ENCODE data around the gene KNSTRN. TPM values are rescaled to one million over a fixed set of nuclear protein-coding genes. Genes with fewer than 3 reads are reported as not detected.

The KNSTRN gene
- total RNA-seq, 1 donor from 2014 or later: 31.1 TPM

DNA sequence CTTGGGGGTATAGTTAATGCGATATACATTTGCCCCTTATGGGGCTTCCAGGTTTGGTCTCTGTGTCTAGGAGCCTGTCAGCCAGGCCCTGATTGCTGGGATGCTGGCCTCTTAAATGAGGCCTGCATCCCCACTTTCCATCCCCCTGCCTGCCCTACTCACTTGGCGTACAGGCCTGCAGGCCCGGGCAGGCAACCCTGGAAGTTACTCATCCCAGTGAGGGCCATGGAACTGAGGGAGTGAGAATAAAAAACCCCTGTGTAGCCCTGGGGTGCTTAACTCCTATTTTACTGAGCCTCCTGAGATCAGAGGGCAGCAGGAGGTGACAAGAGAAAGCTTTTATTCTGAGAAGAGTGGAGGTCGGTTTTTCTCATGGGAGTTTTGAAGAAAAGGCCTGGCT lies 22.5 kb upstream of the KNSTRN start:
- Mint-ChIP-seq H3K4me3 (no peak overlapping the region), H3K27ac (no peak overlapping the region), H3K36me3 (no peaks in the 10 kb centered on the region), H3K9me3 (no peaks in the 10 kb centered on the region), H3K27me3 (ENCODE audit: low read depth) (peaks cover 72% of the 10 kb centered on the region), H3K4me1 (peaks cover 3% of the 10 kb centered on the region)
- no peak for DNase-seq (ENCODE audit: low spot score in 2 of 2, unreplicated experiment in 2 of 2)
- TF ChIP-seq, protein P1, sequence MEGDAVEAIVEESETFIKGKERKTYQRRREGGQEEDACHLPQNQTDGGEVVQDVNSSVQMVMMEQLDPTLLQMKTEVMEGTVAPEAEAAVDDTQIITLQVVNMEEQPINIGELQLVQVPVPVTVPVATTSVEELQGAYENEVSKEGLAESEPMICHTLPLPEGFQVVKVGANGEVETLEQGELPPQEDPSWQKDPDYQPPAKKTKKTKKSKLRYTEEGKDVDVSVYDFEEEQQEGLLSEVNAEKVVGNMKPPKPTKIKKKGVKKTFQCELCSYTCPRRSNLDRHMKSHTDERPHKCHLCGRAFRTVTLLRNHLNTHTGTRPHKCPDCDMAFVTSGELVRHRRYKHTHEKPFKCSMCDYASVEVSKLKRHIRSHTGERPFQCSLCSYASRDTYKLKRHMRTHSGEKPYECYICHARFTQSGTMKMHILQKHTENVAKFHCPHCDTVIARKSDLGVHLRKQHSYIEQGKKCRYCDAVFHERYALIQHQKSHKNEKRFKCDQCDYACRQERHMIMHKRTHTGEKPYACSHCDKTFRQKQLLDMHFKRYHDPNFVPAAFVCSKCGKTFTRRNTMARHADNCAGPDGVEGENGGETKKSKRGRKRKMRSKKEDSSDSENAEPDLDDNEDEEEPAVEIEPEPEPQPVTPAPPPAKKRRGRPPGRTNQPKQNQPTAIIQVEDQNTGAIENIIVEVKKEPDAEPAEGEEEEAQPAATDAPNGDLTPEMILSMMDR (IDR thresholded peaks at IDR 0.05; ENCODE audit: unreplicated experiment): no peak

DNA sequence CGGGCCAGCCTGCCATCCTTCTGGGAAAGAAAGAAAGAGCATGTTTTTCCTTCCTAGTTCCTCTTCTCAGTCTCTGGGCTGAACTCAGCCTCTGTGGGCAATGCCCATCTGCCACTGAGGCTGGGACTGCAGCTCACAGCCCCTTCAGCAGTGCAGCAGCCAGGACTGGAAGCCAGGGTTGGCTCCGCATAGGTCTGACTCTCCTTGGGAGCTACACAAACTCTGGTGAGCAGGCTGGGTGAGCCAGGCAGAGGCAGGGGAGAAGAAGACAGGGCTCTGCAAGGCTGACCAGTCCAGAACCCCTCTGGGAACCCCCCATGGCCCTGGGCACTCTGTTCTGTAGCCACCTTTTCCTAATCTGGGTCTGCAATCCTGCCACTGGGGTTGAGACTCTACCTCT lies 20.9 kb upstream of the KNSTRN start:
- Mint-ChIP-seq H3K27me3 (ENCODE audit: low read depth) (peaks cover 76% of the 10 kb centered on the region), H3K9me3 (no peaks in the 10 kb centered on the region)
- TF ChIP-seq, protein P1 (IDR thresholded peaks at IDR 0.05; ENCODE audit: unreplicated experiment): no peak

DNA sequence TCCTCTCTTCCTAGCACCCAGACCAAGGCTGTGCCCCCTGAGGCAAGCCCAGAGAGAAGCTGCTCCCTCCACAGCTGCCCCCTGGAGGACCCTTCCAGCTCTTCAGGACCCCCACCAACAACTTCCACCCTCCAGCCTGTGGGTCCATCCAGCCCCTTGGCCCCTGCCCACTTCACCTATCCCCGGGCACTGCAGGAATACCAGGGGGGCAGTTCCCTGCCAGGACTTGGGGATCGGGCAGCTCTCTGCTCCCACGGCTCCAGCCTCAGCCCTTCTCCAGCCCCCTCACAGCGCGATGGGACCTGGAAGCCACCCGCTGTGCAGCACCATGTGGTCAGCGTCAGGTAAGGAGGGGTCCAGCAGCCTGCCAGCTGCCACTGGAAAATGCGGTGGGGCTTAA lies 18.9 kb upstream of the KNSTRN start:
- no peak for DNase-seq (ENCODE audit: low spot score in 2 of 2, unreplicated experiment in 2 of 2)
- Mint-ChIP-seq H3K4me3 (no peak overlapping the region), H3K36me3 (no peaks in the 10 kb centered on the region), H3K9me3 (no peaks in the 10 kb centered on the region), H3K27ac (no peak overlapping the region), H3K4me1 (peaks cover 4% of the 10 kb centered on the region), H3K27me3 (ENCODE audit: low read depth) (peaks cover 74% of the 10 kb centered on the region)
- TF ChIP-seq, protein P1 (IDR thresholded peaks at IDR 0.05; ENCODE audit: unreplicated experiment): no peak

More for the DNA sequence above, 20.9 kb upstream of the KNSTRN start:
- H3K36me3 Mint-ChIP-seq: no peaks in the 10 kb centered on the region
- DNase-seq (ENCODE audit: low spot score in 2 of 2, unreplicated experiment in 2 of 2): no peak
- peaks cover 3% of the 10 kb centered on the region for H3K4me1 Mint-ChIP-seq
- no peak overlapping the region for H3K27ac Mint-ChIP-seq
- no peak overlapping the region for H3K4me3 Mint-ChIP-seq

DNA sequence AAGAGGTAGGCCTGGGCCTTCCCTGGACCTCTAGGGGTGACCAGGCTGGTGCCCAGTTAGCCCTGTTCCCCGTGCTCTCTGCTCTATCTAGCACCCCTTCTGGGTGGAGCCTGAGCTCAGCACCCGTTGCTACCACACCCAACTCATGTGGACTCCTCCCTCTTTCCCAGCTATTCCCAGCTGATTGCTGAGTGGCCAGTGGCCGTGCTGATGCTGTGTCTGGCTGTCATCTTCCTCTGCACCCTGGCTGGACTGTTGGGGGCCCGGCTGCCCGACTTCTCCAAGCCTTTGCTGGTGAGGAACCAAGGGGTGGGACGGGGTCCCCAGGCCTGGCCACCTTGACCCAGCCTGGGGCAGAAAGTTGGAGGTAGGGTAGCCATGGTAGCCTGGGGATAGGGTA lies 18.3 kb upstream of the KNSTRN start:
- H3K27me3 Mint-ChIP-seq (ENCODE audit: low read depth): peaks cover 72% of the 10 kb centered on the region

DNA sequence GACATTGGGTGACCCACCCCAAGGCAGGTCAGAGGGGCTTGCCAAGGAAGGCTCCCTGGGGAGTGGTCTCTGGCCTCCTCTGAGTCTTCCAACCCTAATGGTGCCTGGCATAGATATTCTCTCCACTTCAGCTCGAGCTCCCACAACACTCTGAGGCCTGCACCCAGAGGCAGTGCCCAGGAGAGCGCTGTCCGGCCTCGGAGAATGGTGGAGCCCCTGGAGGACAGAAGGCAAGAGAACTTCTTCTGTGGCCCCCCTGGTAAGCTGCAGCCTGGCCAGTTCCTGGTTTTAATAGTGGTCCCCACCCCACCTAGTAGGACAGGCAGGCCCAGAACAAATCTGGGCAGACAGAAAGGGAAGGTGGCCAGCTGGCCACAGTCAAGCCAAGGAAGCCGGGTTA lies 17.5 kb upstream of the KNSTRN start:
- H3K27me3 Mint-ChIP-seq (ENCODE audit: low read depth): peaks cover 68% of the 10 kb centered on the region
- no peaks in the 10 kb centered on the region for H3K36me3 Mint-ChIP-seq
- H3K4me3 Mint-ChIP-seq: no peak overlapping the region
- no peak for DNase-seq (ENCODE audit: low spot score in 2 of 2, unreplicated experiment in 2 of 2)
- TF ChIP-seq, protein P1 (IDR thresholded peaks at IDR 0.05; ENCODE audit: unreplicated experiment): no peak
- peaks cover 2% of the 10 kb centered on the region for H3K4me1 Mint-ChIP-seq
- H3K27ac Mint-ChIP-seq: no peak overlapping the region
- no peaks in the 10 kb centered on the region for H3K9me3 Mint-ChIP-seq

More for the DNA sequence above, 18.3 kb upstream of the KNSTRN start:
- TF ChIP-seq, protein P1 (IDR thresholded peaks at IDR 0.05; ENCODE audit: unreplicated experiment): no peak
- peaks cover 2% of the 10 kb centered on the region for H3K4me1 Mint-ChIP-seq
- no peak for DNase-seq (ENCODE audit: low spot score in 2 of 2, unreplicated experiment in 2 of 2)
- H3K27ac Mint-ChIP-seq: no peak overlapping the region
- no peak overlapping the region for H3K4me3 Mint-ChIP-seq
- no peaks in the 10 kb centered on the region for H3K9me3 Mint-ChIP-seq
- H3K36me3 Mint-ChIP-seq: no peaks in the 10 kb centered on the region
